CD4-positive, alpha-beta T cell treated with Interleukin-21 for 1 hour (primary cell): Measurements from ENCODE around the gene SLC7A9.
"Not testable (repeated sequence)": the region's sequence is repeated elsewhere in the genome, so short reads cannot be mapped to it uniquely, and the experiment has no call there.

Experiments used
- DNase-seq: peaks from one replicate; pipeline ENCODE4 v3.0.0-alpha.2; 2020

Gene SLC7A9

GRCh38 chr19:32869369-32869965 is at the start of gene SLC7A9:
Gene SLC7A9, minus strand, starts transcription at chr19:32869767. Its CDS starts 1,233 bp downstream, at chr19:32868534.
- no peak for DNase-seq

DNA sequence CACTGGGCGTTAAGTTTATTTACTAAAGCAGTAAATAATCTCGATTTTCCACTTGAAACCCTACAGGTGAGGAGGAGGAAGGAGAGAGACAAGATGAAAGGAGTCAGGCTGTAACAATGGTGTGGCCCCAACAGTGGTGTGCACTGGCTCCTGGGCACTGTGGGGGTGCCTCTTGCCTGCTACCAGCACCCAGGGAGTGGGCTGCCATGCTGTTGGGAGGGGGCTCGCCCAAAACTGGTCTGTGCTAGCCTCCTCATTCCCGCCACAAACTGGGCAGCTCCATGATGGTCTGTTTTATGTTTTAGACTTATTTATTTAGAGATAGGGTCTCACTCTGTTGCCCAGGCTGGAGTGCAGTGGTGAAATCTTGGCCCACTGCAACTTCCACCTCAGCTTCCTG is 49.8 kb upstream of the SLC7A9 start:
- DNase-seq: no peak

- no peak for DNase-seq
Measured at GRCh38 chr19:32917616-32917996, 48.0 kb upstream of the SLC7A9 start.

GRCh38 chr19:32916969-32917615 is 47.5 kb upstream of the SLC7A9 start:
- no peak for DNase-seq

DNA sequence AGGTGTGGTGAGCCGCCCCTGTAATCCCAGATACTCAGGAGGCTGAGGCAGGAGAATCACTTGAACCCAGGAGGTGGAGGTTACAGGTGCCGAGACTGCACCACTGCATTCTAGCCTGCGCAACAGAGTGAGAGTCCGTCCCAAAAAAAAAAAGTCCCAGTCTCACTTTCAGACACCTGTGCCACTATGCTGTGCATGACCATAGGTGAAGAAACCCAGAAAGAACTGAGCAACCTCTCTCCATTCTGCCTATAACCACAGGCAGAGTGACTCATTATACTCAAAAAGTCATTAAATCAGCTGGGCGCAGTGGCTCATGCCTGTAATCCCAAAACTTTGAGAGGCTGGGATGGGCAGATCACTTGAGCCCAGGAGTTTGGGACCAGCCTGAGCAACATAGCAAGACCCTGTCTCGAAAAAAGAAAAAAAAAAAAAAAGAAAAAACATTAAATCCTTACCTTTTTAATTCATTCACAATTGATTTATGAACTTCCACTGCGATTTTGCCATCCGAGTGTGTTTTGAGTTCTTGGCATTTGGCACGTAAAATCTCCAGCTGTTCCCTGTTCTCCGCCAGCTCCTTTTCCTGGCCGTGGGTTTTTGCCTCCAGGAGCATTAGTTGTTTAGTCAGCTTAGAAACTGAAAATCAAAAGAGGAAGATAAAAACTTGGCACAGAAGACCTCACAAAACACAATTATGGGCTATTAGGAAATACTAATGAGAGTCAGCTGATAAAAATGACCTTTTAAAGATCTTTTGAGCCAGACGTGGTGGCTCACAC is 45.5 kb upstream of the SLC7A9 start:
- no peak for DNase-seq

DNA sequence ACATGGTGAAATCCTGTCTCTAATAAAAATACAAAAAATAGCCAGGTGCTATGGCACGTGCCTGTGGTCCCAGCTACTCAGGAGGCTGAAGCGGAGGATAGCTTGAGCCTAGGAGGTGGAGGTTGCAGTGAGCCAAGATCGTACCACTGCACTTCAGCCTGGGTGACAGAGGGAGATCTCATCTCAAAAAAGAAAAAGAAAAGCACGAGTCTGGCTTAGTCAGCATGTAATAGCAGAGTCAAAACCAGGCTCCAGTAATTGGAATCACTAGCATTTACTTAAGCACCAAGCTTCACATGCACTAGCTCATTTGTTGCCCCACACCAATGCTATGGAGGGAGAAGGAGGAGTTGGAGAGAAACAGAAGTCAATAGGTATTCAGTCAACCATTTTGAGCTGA is 41.9 kb upstream of the SLC7A9 start:
- no peak for DNase-seq

- DNase-seq: no peak
Measured at GRCh38 chr19:32910874-32911273, 41.3 kb upstream of the SLC7A9 start.

GRCh38 chr19:32910094-32910493 is 40.5 kb upstream of the SLC7A9 start:
- DNase-seq: no peak

DNA sequence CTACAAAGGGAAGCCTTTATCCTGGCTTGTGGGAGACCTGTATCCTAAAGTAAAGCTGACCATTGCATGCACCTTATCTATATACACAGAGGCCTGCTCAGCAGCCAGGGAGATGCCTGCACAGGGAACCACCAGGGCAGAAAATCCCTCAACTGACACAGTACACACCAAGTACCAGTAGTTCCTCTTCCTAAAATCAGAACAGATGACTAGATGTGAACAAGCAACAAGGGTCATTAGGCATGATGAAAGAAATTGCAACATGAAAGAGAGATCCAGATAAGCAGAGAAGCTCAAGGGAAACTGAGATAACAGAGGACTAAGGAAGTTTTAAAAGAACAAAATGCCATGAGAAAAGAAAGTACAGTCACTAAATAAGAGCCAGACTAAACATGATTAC is 39.7 kb upstream of the SLC7A9 start:
- no peak for DNase-seq

- no peak for DNase-seq
Measured at GRCh38 chr19:32908641-32909190, 39.1 kb upstream of the SLC7A9 start.

GRCh38 chr19:32902448-32902847 is 32.9 kb upstream of the SLC7A9 start:
- DNase-seq: no peak

- DNase-seq: no peak
Measured at GRCh38 chr19:32901504-32902161, 32.1 kb upstream of the SLC7A9 start.

DNA sequence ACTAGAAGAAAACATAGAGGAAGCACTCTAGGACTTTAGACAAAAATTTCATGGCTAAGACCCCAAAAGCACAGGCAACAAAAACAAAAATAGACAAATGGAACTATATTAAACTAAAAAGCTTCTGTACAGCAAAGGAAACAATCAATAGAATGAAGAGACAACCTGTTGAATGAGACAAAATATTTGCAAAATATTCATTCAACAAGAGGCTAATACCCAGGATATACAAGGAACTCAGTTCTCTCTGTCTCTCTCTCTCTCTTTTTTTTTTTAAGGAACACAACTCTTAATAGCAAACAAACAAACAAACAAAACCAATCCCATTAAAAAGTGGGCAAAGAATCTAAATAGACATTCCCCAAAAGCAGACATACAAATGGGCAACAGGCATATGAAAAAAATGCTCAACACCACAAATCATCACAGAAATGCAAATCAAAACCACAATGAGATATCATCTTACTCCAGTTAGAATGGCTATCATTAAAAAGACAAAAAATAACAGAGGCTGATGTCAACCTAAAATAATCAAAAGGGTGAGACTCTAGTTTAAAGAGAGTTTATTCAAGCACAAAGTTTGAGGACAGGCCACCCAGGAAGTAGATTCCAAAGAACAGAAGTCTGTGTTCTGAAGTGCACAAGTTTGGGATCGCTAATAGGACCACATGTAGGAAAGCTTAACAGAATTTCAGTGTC is 27.1 kb upstream of the SLC7A9 start:
- no peak for DNase-seq

DNA sequence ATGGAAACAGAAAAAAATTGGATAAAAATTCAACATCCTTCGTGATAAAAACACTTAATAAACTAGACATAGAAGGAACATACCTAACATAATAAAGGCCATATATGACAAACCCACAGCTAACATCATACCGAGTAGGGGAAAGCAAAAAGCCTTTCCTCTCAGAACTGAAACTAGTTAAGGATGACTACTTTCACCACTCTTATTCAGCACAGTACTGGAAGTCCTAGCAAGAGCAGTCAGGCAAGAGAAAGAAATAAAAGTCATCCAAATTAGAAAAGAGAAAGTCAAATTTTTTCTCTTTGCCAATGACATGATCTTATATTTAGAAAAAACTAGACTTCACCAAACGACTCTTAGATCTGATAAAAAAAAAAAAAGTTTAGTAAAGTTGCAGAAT is 25.8 kb upstream of the SLC7A9 start:
- no peak for DNase-seq

- no peak for DNase-seq
Measured at GRCh38 chr19:32891609-32892008, 22.0 kb upstream of the SLC7A9 start.

DNA sequence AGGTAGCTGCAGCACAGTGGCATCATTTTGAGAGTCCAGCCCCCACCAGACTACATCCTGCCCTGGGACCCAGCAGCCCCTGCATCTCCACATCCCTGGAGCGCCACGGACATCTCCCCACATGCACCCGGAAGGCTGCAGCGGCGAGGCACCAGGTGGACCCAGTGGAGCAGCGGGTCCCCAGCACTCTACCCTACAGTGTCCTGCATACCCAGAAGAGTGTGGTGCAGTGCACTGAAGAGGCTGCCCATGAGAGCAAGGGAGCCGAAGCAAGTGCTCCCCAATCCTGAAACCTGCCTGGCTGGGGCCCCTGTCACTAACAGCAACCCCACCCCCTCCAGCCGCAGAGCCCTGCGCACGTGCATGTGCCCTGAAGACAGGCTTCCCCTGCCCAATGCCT is 21.3 kb upstream of the SLC7A9 start:
- DNase-seq: no peak

DNA sequence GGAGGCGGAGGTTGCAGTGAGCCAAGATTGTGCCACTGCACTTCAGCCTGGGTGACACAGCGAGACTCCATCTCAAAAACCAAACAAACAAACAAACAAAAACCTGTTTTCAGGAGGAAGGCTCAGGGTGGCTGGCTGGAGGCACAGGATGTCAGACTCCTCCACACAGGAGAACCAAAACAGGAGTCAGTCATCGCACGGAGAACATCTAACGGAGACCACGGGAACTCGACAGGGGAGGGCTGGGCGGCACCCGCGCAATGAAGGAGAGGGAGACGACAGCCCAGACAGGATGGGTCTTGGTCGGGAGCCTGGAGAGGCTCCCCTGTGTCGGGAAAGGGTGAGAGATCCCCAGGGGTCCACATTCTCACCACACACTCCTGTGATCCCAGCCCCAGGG is 20.8 kb upstream of the SLC7A9 start:
- DNase-seq: no peak

- no peak for DNase-seq
Measured at GRCh38 chr19:32889137-32889934, 19.8 kb upstream of the SLC7A9 start.

GRCh38 chr19:32887572-32888215 is 18.1 kb upstream of the SLC7A9 start:
- DNase-seq: no peak

DNA sequence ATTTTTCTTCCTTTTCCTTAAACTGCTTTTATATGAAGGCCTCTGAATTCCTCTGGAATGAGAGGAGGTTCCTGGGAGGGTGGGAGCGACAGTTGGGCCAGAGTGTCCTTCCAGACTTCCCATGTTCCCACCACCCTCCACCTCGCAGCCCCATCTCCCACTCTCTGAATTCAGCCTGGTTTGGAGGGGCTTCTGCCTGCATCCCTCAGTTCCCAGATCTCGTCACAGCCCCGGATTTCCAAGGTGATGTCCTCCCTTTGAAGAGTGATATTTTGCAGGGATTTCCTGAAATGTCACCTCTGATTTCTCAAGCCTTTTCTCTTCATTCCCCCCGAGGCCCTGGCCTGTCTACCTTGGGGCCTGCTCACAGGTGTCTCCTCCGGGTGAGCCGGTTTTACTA is 16.7 kb upstream of the SLC7A9 start:
- DNase-seq: no peak

GRCh38 chr19:32885255-32885654 is 15.7 kb upstream of the SLC7A9 start:
- not testable (repeated sequence) for DNase-seq
